Bronchial epithelial cell (primary cell): ENCODE data around the gene SPATA45. TPM values are rescaled to one million over a fixed set of nuclear protein-coding genes. Genes with fewer than 3 reads are reported as not detected.

Experiments used
- DNase-seq: peaks from one replicate; pipeline ENCODE4 v3.0.0-alpha.2; 2010; ENCODE audit warnings: low read depth
- FAIRE-seq: peaks from 2 replicates; lab custom pipeline; 2011; peaks lifted over from hg19 to GRCh38; lab: Jason Lieb, UNC
- H3K27me3 ChIP-seq: 2 replicates; pipeline ENCODE4 v1.5.1; 2011; ENCODE audit warnings: low read length; ENCODE audit not compliant: control insufficient read depth, insufficient read depth
- H3K36me3 ChIP-seq: 2 replicates; pipeline ENCODE4 v1.5.1; 2011; ENCODE audit warnings: low read length; ENCODE audit not compliant: control insufficient read depth, insufficient read depth
- H3K4me3 ChIP-seq: 2 replicates; pipeline ENCODE4 v1.5.1; 2011; ENCODE audit warnings: mild to moderate bottlenecking, low read depth, low read length, control low read depth
- CTCF ChIP-seq: IDR thresholded peaks from 2 replicates; pipeline ENCODE4 v1.5.1; 2011; ENCODE audit warnings: mild to moderate bottlenecking, moderate library complexity, low read length, control low read depth, inconsistent platforms; ENCODE audit not compliant: insufficient read depth, severe bottlenecking
- total RNA-seq: library from RNA; depleted of rRNA; stranded (reverse); fragments of >200 nt; gene quantifications from 2 replicates; pipeline ENCODE4 v1.2.1, GENCODE V29; 2014

The SPATA45 gene
- total RNA-seq, 1 donor from 2014 or later: not detected

GRCh38 chr1:212792396-212792908 lies 55.0 kb downstream of the SPATA45 start:
- Histone ChIP-seq H3K27me3 (no peaks in the 10 kb centered on the region), H3K4me3 (peak overlapping the region; percentile 84), H3K36me3 (no peaks in the 10 kb centered on the region)
- no peak for TF ChIP-seq CTCF
- FAIRE-seq (no peak), DNase-seq (no peak)

GRCh38 chr1:212791676-212792395 lies 55.6 kb downstream of the SPATA45 start, which contains the start of the genes NSL1 and TATDN3:
Gene NSL1 (minus strand): TSS chr1:212791777. CDS start chr1:212791763, 14 bp downstream.
Gene TATDN3 (plus strand): TSS chr1:212791894. CDS start chr1:212791922, 28 bp downstream.
- peak; percentile 76 for DNase-seq
- peak within 1 kb of the TSS; percentile 84 for H3K4me3 ChIP-seq
- peak; percentile 3 for TF ChIP-seq CTCF
- no peaks in the 10 kb centered on the region for H3K36me3 ChIP-seq
- no peaks in the 10 kb centered on the region for H3K27me3 ChIP-seq
- no peak for FAIRE-seq

GRCh38 chr1:212791261-212791675 lies 56.2 kb downstream of the SPATA45 start:
- peak overlapping the region; percentile 84 for H3K4me3 ChIP-seq
- TF ChIP-seq CTCF: no peak
- no peak for FAIRE-seq
- DNase-seq: peak; percentile 70
- H3K27me3 ChIP-seq: no peaks in the 10 kb centered on the region
- no peaks in the 10 kb centered on the region for H3K36me3 ChIP-seq

DNA sequence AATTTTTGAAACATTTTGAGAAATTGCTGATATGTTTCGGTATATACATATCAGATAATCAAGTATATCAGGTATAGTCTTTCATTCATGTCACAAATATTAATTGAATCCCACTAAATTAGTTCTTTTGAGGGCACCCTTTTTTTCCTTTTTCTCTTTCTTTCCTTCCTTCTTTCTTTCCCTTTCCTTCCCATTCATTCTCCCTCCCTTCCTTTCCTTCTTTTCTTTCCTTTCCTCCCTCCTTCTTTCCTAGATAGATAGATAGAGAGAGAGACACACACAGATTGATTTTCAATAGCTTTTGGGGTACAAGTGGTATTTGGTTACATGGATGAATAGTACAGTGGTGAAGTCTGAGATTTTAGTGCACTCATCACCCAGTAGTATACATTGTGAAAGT lies 61.6 kb downstream of the SPATA45 start:
- no peak for DNase-seq
- no peak overlapping the region for H3K4me3 ChIP-seq
- no peaks in the 10 kb centered on the region for H3K36me3 ChIP-seq
- no peak for TF ChIP-seq CTCF
- FAIRE-seq: no peak
- H3K27me3 ChIP-seq: no peaks in the 10 kb centered on the region

DNA sequence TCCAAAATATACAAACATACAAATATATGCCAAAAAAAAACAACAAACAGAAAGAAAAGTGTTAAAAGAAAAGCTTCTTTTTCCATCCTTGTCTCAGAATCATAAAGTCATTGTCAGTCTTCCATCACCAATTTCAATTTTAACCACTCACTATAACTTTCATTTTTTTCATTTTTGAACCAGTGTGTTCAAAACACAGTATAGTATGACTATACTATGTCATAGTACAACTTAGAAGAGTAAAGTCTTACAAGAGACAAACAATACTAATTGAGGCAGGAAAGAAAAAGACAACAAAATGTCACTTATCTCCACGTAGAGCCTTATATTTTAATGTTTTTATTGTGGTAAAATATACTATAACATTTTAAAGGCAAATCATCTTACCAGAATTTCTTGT lies 63.5 kb downstream of the SPATA45 start:
- no peak for DNase-seq
- Histone ChIP-seq H3K27me3 (no peaks in the 10 kb centered on the region), H3K36me3 (no peaks in the 10 kb centered on the region), H3K4me3 (no peak overlapping the region)
- no peak for FAIRE-seq
- no peak for TF ChIP-seq CTCF
